GM12878 (cell line): Measurements from ENCODE around the gene KBTBD7. TPM values are rescaled to one million over a fixed set of nuclear protein-coding genes. Genes with fewer than 3 reads are reported as not detected.

ENCODE experiments used
- ATAC-seq: fragments of 200-7000 bp; cut with Tn5 transposase; 3 replicates; pipeline ENCODE4 v1.9.1; 2020; ENCODE audit warnings: mild to moderate bottlenecking, moderate library complexity
- BruUV-seq: library from RNA; stranded (reverse); fragments of 400-500 nt; replicated peaks from 2 replicates; lab custom pipeline; 2021; lab: Mats Ljungman, UMichigan
- CTCF ChIA-PET: fragments of 300-600 bp; sonication (Branson Sonifier 250); formaldehyde crosslinking; extraction: SDS; loops from one replicate; lab custom pipeline; 2021; ENCODE audit warnings: inconsistent platforms; lab: Yijun Ruan, JAX
- POLR2A ChIA-PET: fragments of 350-600 bp; formaldehyde crosslinking; extraction: SDS; loops from one replicate; lab custom pipeline; 2021; ENCODE audit warnings: inconsistent platforms; lab: Charles Lee
- RAD21 ChIA-PET: fragments of 300-600 bp; sonication (Branson Sonifier 250); formaldehyde crosslinking; loops from one replicate; lab custom pipeline; 2023; ENCODE audit warnings: antibody characterized with exemption; ENCODE audit not compliant: unreplicated experiment; lab: Charles Lee
- SMC1A ChIA-PET: fragments of 300-600 bp; sonication (Branson Sonifier 250); formaldehyde crosslinking; loops from one replicate; lab custom pipeline; 2023; ENCODE audit not compliant: unreplicated experiment, uncharacterized antibody; lab: Charles Lee
- DNase-seq: peaks from one replicate; pipeline ENCODE4 v3.0.0-alpha.2; 2011; ENCODE audit warnings: low read depth, low spot score
- FAIRE-seq: peaks from 3 replicates; lab custom pipeline; 2011; peaks lifted over from hg19 to GRCh38; lab: Jason Lieb, UNC
- H2AFZ ChIP-seq: 2 replicates; pipeline ENCODE4 v1.6.0; 2011; ENCODE audit warnings: low read depth, low read length, control low read depth; ENCODE audit not compliant: control insufficient read depth
- H3K27ac ChIP-seq: 2 replicates; pipeline ENCODE4 v1.5.1; 2011; ENCODE audit warnings: control low read depth; ENCODE audit not compliant: control insufficient read depth, insufficient read depth
- H3K27me3 ChIP-seq, 2 experiments: replicated peaks in 1 of 2; 2 replicates each; pipeline versions ENCODE4 v1.6.0 to v1.6.1; 2011; ENCODE audit warnings: low read length in 1 of 2; ENCODE audit not compliant: control insufficient read depth in 2 of 2, insufficient read depth in 2 of 2
- H3K36me3 ChIP-seq, 2 experiments: 2 replicates each; pipeline ENCODE4 v1.5.1; 2011; ENCODE audit warnings: low read length in 1 of 2; ENCODE audit not compliant: control insufficient read depth in 2 of 2, insufficient read depth in 2 of 2
- H3K4me1 ChIP-seq: 2 replicates; pipeline ENCODE4 v1.6.1; 2011; ENCODE audit warnings: mild to moderate bottlenecking, low read length, moderate library complexity, mixed read lengths; ENCODE audit not compliant: control insufficient read depth, insufficient read depth
- H3K4me2 ChIP-seq: 2 replicates; pipeline ENCODE4 v1.6.0; 2011; ENCODE audit warnings: control low read depth; ENCODE audit not compliant: control insufficient read depth, insufficient read depth
- H3K4me3 ChIP-seq: fragments of 200-600 bp; sonication (generic); 2 replicates; pipeline ENCODE4 v1.5.1; 2016
- H3K79me2 ChIP-seq: 2 replicates; pipeline ENCODE4 v1.6.0; 2011; ENCODE audit warnings: low read length; ENCODE audit not compliant: control insufficient read depth, insufficient read depth
- H3K9ac ChIP-seq: 2 replicates; pipeline ENCODE4 v1.8.0; 2011; ENCODE audit warnings: low read length, control low read depth, mixed read lengths; ENCODE audit not compliant: control insufficient read depth, insufficient read depth
- H3K9me3 ChIP-seq: replicated peaks from 3 replicates; pipeline ENCODE4 v1.5.1; 2011; ENCODE audit warnings: mild to moderate bottlenecking, low read length; ENCODE audit not compliant: control insufficient read depth, insufficient read depth
- H4K20me1 ChIP-seq: 2 replicates; pipeline ENCODE4 v1.6.0; 2011; ENCODE audit not compliant: control insufficient read depth, insufficient read depth
- ATF3 ChIP-seq: IDR thresholded peaks from 2 replicates; pipeline ENCODE4 v1.6.1; 2011; ENCODE audit warnings: low read depth, mild to moderate bottlenecking, low read length, moderate library complexity, borderline replicate concordance; ENCODE audit errors: extremely low read depth
- BRCA1 ChIP-seq: IDR thresholded peaks from 2 replicates; pipeline ENCODE4 v1.6.1; 2011; ENCODE audit warnings: low read depth, low read length, improper control_type of control experiment
- CBX3 ChIP-seq: fragments of 200-600 bp; sonication (generic); IDR thresholded peaks from 2 replicates; pipeline ENCODE4 v1.6.1; 2016; ENCODE audit warnings: low read depth, borderline replicate concordance
- CBX5 ChIP-seq: sonication (generic); IDR thresholded peaks from 2 replicates; pipeline ENCODE4 v1.6.1; 2016; ENCODE audit warnings: low read depth, moderate library complexity, mild to moderate bottlenecking, inconsistent platforms
- CREM ChIP-seq: IDR thresholded peaks from 2 replicates; pipeline ENCODE4 v1.6.1; 2014; ENCODE audit warnings: antibody characterized with exemption, low read depth
- DPF2 ChIP-seq: fragments of 450-650 bp; IDR thresholded peaks from 2 replicates; pipeline ENCODE4 v1.6.1; 2017; ENCODE audit warnings: mild to moderate bottlenecking
- FOS ChIP-seq: IDR thresholded peaks from 3 replicates; pipeline ENCODE4 v1.6.1; 2011; ENCODE audit warnings: borderline replicate concordance; ENCODE audit not compliant: insufficient read length; ENCODE audit errors: extremely low read depth
- GABPA ChIP-seq: IDR thresholded peaks from 2 replicates; pipeline ENCODE4 v1.6.1; 2014; ENCODE audit warnings: antibody characterized with exemption, low read depth, mild to moderate bottlenecking, inconsistent platforms
- GATAD2B ChIP-seq: fragments of 450-650 bp; conservative IDR thresholded peaks from 2 replicates; pipeline ENCODE4 v1.6.1; 2017; ENCODE audit warnings: low read depth, mild to moderate bottlenecking, moderate library complexity
- HCFC1 ChIP-seq: fragments of 150-350 bp; IDR thresholded peaks from 2 replicates; pipeline ENCODE4 v1.6.1; 2014; ENCODE audit warnings: low read length
- LARP7 ChIP-seq: fragments of 450-650 bp; IDR thresholded peaks from 2 replicates; pipeline ENCODE4 v1.6.1; 2017; ENCODE audit warnings: mild to moderate bottlenecking
- MTA3 ChIP-seq: IDR thresholded peaks from 2 replicates; pipeline ENCODE4 v1.6.1; 2012; ENCODE audit warnings: low read length, inconsistent platforms, borderline replicate concordance
- NR2C2 ChIP-seq: IDR thresholded peaks from 2 replicates; pipeline ENCODE4 v1.6.1; 2011; ENCODE audit warnings: borderline replicate concordance, low read depth; ENCODE audit not compliant: control insufficient read depth, insufficient read length
- PML ChIP-seq: IDR thresholded peaks from 2 replicates; pipeline ENCODE4 v1.6.1; 2012; ENCODE audit warnings: low read length, inconsistent platforms
- POLR2AphosphoS2 ChIP-seq: IDR thresholded peaks from 2 replicates; pipeline ENCODE4 v1.6.1; 2011; ENCODE audit warnings: low read depth, mild to moderate bottlenecking, low read length, improper control_type of control experiment, moderate library complexity
- POLR2AphosphoS5 ChIP-seq: IDR thresholded peaks from 2 replicates; pipeline ENCODE4 v1.6.1; 2011; ENCODE audit warnings: mild to moderate bottlenecking, low read length, inconsistent platforms
- RELA ChIP-seq: fragments of 450-650 bp; IDR thresholded peaks from 2 replicates; pipeline ENCODE4 v1.8.0; 2014; ENCODE audit warnings: borderline replicate concordance; ENCODE audit not compliant: partially characterized antibody
- RFX5 ChIP-seq: IDR thresholded peaks from 2 replicates; pipeline ENCODE4 v1.6.1; 2011; ENCODE audit warnings: low read depth, low read length, improper control_type of control experiment
- TARDBP ChIP-seq: IDR thresholded peaks from 2 replicates; pipeline ENCODE4 v1.6.1; 2016; ENCODE audit warnings: borderline replicate concordance
- ZBTB33 ChIP-seq: fragments of 450-650 bp; IDR thresholded peaks from 2 replicates; pipeline ENCODE4 v1.6.1; 2017; ENCODE audit warnings: mild to moderate bottlenecking
- ZNF207 ChIP-seq: fragments of 450-650 bp; IDR thresholded peaks from 2 replicates; pipeline ENCODE4 v1.6.1; 2014; ENCODE audit warnings: antibody characterized with exemption, mild to moderate bottlenecking, borderline replicate concordance
- WGBS: methylation state at CpG from one replicate; pipeline ENCODE4 v1.1.6; 2016; ENCODE audit warnings: low lambda C conversion rate; ENCODE audit not compliant: insufficient replicate concordance, insufficient coverage; ENCODE audit errors: missing lambda C conversion rate; 5-methylcytosine and 5-hydroxymethylcytosine counted together
- in situ Hi-C: fragments of 300-500 bp; cut with MboI; formaldehyde crosslinking; loops from 9 replicates; pipeline ENCODE4 v1.14.3; 2018; ENCODE audit warnings: mixed read lengths
- intact Hi-C: fragments of 100-400 bp; cut with micrococcal nuclease; formaldehyde crosslinking; loops from one replicate; pipeline ENCODE4 v1.14.2; 2022; ENCODE audit not compliant: unreplicated experiment
- polyA plus RNA-seq, 11 experiments: library from polyadenylated mRNA; depleted of rRNA in 4 of 11; unstranded in 6 of 11; stranded (reverse) in 5 of 11; fragments of >200 nt; fragmentation: Nextera tagmentation in 4 of 11; fragmentation: Illumina TruSeq in 1 of 11; extraction: Ambion mirVana in 4 of 11; extraction: Trizol in 1 of 11; gene quantifications; 1 replicate in 1 of 11; 2 replicates in 10 of 11; pipeline versions ENCODE4 v1.2.1 to v1.2.3, GENCODE V29; 2011 to 2016; ENCODE audit warnings: inconsistent platforms in 2 of 11, missing spikeins in 2 of 11, low read depth in 1 of 11
- total RNA-seq, 4 experiments: library from RNA; depleted of rRNA in 3 of 4; stranded (reverse); fragments of >200 nt in 3 of 4; fragmentation: Illumina TruSeq in 1 of 4; extraction: Trizol in 1 of 4; gene quantifications; 2 replicates each; pipeline versions ENCODE4 v1.2.1 to v1.2.3, GENCODE V29; 2013 to 2021

The KBTBD7 gene
- total and polyA plus RNA-seq, 10 of the 15 experiments (the other 5 are each of a cell fraction or from before 2014, with no cell fraction given), result 1.8 to 6.0 (median 4.3) TPM

DNA sequence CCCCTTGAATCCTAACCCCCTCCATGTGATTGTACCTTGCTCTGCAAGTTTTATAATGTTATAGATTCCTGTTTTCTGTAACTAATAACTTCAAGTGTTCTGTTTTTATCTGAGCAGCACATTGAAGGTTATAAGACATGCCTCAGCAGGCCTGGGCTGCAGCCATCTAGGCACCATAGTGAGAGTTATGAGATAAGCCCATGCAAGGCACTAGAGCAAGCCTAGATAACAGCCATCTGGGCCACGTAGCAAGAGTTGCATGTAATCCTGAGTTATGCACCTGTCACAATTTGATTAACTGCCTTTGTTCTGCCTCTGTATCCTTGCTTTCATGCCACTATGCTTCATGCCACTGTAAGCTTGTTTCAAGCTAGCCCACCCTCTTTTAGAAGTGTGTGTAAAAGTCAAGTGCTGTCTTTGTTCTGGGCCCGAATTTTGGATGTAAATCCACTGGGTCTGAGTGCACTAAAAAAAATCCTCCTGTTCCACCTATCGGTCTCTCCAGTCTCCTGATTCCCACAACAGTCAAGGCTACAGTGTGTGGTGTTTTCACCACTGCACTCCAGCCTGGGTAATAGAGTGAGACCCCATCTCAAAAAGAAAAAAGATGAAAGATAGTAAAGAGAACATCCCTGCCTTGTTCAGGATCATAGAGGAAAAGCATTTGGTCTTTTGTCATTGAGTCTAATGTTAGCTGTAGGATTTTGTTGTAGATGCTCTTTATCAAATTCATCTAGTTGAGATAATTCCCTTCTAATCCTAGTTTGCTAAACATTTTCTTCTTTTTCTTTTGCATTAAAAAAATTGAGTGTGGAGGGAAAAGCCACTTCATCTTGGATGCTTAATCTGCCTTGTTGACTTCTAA lies 45.7 kb downstream of the KBTBD7 start (continued):
- no peak for TF ChIP-seq ZBTB33
- no peak for TF ChIP-seq DPF2
- TF ChIP-seq CBX3, result peak; percentile 97; the same call in 1 of the 2 replicates
- TF ChIP-seq PML, result no peak
- no peak for TF ChIP-seq BRCA1
- peak; percentile 99 for TF ChIP-seq CBX5
- TF ChIP-seq POLR2AphosphoS2, result no peak
- no peak for TF ChIP-seq GATAD2B

GRCh38 chr13:41145136-41145908 lies 49.0 kb downstream of the KBTBD7 start:
- intact Hi-C loops (no loop called here), in situ Hi-C loops (no loop called here)
- WGBS, result 83% methylated on average over 4 of the region's 4 CpGs
- ChIA-PET RAD21 (no interaction called here), SMC1A (interaction anchor here (1.0 kb wide), 1 partner anchor 68 kb away, joined by 3 read pairs; no protein-coding TSS in a partner anchor), CTCF (no interaction called here), POLR2A (no interaction called here)
- H2AFZ ChIP-seq, result no peak overlapping the region
- H3K9ac ChIP-seq, result no peak overlapping the region
- no peaks in the 10 kb centered on the region for H3K4me1 ChIP-seq
- H3K9me3 ChIP-seq, result peaks cover 8% of the 10 kb centered on the region; the same call in 2 of the 3 replicates
- no peaks in the 10 kb centered on the region for H4K20me1 ChIP-seq
- ATAC-seq, result no peak
- H3K79me2 ChIP-seq, result no peaks in the 10 kb centered on the region
- H3K4me2 ChIP-seq, result no peak overlapping the region
- BruUV-seq, result no TSS peak
- H3K4me3 ChIP-seq, result no peak overlapping the region
- no peak for DNase-seq
- no peaks in the 10 kb centered on the region for H3K27me3 ChIP-seq
- no peaks in the 10 kb centered on the region for H3K36me3 ChIP-seq
- H3K27ac ChIP-seq, result no peak overlapping the region
- FAIRE-seq, result no peak
- no peak for TF ChIP-seq FOS
- no peak for TF ChIP-seq CREM
- TF ChIP-seq RFX5, result no peak
- TF ChIP-seq ZNF207, result no peak
- no peak for TF ChIP-seq LARP7
- TF ChIP-seq TARDBP, result no peak
- TF ChIP-seq MTA3, result no peak
- TF ChIP-seq CBX5, result no peak
- TF ChIP-seq NR2C2, result no peak
- TF ChIP-seq ATF3, result no peak
- TF ChIP-seq RELA, result no peak
- TF ChIP-seq PML, result no peak
- TF ChIP-seq HCFC1, result no peak
- TF ChIP-seq POLR2AphosphoS5, result no peak
- TF ChIP-seq GABPA, result no peak
